Cardiac muscle cell (in vitro differentiated cells and primary cell): ENCODE data around the gene FGF12. TPM values are rescaled to one million over a fixed set of nuclear protein-coding genes. Genes with fewer than 3 reads are reported as not detected.

Source experiments
- DNase-seq, 2 donors: peaks; one replicate each; pipeline versions ENCODE4 v3.0.0 to v3.0.0-alpha.2; 2010 to 2017; ENCODE audit warnings: low read depth in 1 of 2, low spot score in 1 of 2
- H3K27ac ChIP-seq: fragments of 200-600 bp; sonication (generic); 2 replicates; pipeline ENCODE4 v1.5.1; 2016
- H3K27me3 ChIP-seq: fragments of 200-600 bp; sonication (generic); 2 replicates; pipeline ENCODE4 v1.6.0; 2016; ENCODE audit warnings: control low read depth
- H3K36me3 ChIP-seq: fragments of 200-600 bp; sonication (generic); 2 replicates; pipeline ENCODE4 v1.5.1; 2016; ENCODE audit warnings: control low read depth
- H3K4me1 ChIP-seq: fragments of 200-600 bp; sonication (generic); 2 replicates; pipeline ENCODE4 v1.8.1; 2017; ENCODE audit warnings: low read depth, mild to moderate bottlenecking, mixed run types
- H3K4me3 ChIP-seq: fragments of 200-600 bp; sonication (generic); 2 replicates; pipeline ENCODE4 v1.5.1; 2016; ENCODE audit warnings: mild to moderate bottlenecking
- H3K9me3 ChIP-seq: fragments of 200-600 bp; sonication (generic); 2 replicates; pipeline ENCODE4 v1.5.1; 2017; ENCODE audit warnings: low read depth, mild to moderate bottlenecking, control low read depth
- polyA plus RNA-seq: library from polyadenylated mRNA; unstranded; fragments of >200 nt; fragmentation: Nextera tagmentation; extraction: Ambion mirVana; gene quantifications from 2 replicates; pipeline ENCODE4 v1.2.1, GENCODE V29; 2016
- total RNA-seq: library from RNA; depleted of rRNA; stranded (reverse); fragments of >200 nt; gene quantifications from 2 replicates; pipeline ENCODE4 v1.2.3, GENCODE V29; 2016
- TF ChIP-seq, protein P1 (sequence below): IDR thresholded peaks from 2 replicates; pipeline ENCODE4 v1.5.1; 2012; ENCODE audit warnings: low read depth, mild to moderate bottlenecking, low read length

FGF12 gene
- total and polyA plus RNA-seq, 2 experiments from 2014 or later = 1.2 to 1.7 TPM

DNA sequence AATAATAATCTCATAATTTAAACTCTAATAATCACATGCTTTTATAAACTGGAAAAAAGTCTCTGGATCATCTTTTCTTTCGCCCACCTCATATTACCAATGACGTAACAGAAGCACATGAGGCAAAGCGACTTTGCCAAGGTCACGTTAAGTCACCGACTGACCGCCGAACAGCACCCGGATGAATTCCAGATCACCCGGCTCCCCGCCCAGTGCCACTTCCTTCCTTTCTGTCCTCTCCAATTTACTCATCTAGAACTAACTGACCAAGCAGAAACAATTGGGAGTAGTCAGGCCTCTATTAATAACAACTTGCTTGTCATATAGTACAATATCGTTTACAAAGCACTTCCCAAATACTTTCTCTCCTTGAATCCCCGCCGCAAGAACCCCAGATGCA lies 21.1 kb downstream of the FGF12 start:
- no peak overlapping the region for H3K4me3 ChIP-seq
- no peaks in the 10 kb centered on the region for H3K4me1 ChIP-seq
- no peaks in the 10 kb centered on the region for H3K27me3 ChIP-seq
- no peak overlapping the region for H3K27ac ChIP-seq
- H3K36me3 ChIP-seq = no peaks in the 10 kb centered on the region
- TF ChIP-seq, protein P1, sequence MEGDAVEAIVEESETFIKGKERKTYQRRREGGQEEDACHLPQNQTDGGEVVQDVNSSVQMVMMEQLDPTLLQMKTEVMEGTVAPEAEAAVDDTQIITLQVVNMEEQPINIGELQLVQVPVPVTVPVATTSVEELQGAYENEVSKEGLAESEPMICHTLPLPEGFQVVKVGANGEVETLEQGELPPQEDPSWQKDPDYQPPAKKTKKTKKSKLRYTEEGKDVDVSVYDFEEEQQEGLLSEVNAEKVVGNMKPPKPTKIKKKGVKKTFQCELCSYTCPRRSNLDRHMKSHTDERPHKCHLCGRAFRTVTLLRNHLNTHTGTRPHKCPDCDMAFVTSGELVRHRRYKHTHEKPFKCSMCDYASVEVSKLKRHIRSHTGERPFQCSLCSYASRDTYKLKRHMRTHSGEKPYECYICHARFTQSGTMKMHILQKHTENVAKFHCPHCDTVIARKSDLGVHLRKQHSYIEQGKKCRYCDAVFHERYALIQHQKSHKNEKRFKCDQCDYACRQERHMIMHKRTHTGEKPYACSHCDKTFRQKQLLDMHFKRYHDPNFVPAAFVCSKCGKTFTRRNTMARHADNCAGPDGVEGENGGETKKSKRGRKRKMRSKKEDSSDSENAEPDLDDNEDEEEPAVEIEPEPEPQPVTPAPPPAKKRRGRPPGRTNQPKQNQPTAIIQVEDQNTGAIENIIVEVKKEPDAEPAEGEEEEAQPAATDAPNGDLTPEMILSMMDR = no peak
- no peaks in the 10 kb centered on the region for H3K9me3 ChIP-seq
- DNase-seq = no peak

DNA sequence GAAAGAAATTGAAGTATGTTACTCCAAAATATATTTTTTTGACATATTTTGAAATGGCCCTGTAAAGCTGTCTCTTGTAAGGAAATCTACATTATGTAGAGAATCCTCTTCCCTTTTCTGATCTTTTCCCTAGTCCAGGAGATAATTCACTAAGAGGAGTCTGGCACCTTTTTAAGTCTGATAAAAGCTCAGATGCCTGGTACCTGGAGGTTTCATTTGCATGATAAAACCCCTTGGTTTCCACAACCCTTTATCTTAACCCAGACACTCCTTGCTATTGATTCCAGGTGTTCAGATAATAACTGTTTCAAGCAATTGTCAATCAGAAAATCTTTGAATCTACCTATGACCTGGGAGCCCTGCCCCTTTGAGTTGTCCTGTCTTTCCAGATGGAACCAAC lies 26.5 kb downstream of the FGF12 start:
- Histone ChIP-seq H3K4me1 (no peaks in the 10 kb centered on the region), H3K9me3 (no peaks in the 10 kb centered on the region), H3K27me3 (no peaks in the 10 kb centered on the region), H3K27ac (no peak overlapping the region), H3K4me3 (no peak overlapping the region), H3K36me3 (no peaks in the 10 kb centered on the region)
- no peak for DNase-seq
- TF ChIP-seq, protein P1 = no peak

DNA sequence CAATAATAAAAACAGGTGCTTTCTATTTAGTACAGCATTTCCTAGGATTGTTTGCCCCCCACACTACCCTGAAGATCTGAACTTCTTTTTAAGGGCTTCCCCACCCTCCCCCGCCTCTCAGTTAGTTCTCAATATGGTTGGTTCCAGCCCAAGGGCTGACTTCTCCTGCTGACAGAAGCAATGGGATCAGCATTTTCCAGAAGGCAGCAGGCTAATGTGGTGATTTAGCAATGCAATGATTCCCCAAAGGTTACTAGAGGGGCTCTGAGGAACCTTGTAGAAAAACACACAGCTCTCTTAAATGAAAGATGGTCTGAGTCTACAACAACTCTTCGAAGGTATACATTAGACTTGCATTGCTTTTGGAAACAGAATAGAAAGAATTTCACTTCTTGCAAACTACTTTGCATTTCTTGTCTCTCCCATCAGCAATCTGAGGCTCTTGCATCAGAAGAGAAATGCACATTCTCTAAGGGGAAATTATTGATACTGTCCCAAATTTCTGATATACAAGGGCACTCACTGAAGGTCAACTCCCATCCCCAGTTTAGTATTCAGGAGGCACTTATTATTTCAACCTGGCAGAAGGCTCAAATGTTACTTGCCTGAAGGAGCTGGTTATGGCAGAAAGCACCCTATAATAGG lies 30.3 kb downstream of the FGF12 start:
- TF ChIP-seq, protein P1 = no peak
- no peak for DNase-seq
- no peaks in the 10 kb centered on the region for H3K36me3 ChIP-seq
- no peak overlapping the region for H3K27ac ChIP-seq
- H3K4me3 ChIP-seq = no peak overlapping the region
- H3K27me3 ChIP-seq = no peaks in the 10 kb centered on the region
- no peaks in the 10 kb centered on the region for H3K4me1 ChIP-seq
- no peaks in the 10 kb centered on the region for H3K9me3 ChIP-seq

GRCh38 chr3:192687488-192688152 lies 39.7 kb downstream of the FGF12 start:
- no peaks in the 10 kb centered on the region for H3K27me3 ChIP-seq
- TF ChIP-seq, protein P1 = no peak

DNA sequence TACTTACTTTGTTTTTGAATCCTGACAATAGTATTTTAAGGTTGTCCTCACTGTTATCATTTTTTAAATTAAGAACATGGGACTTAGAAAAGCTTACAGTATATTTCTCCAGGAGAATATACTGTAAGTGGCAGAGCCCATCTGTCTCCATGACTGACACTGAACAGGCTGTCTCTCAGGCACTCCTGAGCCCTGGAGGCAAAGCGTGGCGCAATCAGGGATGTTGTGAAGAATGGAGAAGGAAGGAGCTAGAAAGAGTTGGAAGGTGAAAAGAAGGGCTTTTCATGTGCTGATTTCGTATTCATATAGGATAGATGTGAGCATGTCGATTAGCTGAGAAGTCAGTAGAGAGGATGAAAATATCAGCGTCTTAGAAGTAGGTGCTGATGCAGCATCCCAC lies 41.5 kb downstream of the FGF12 start:
- H3K27ac ChIP-seq = no peak overlapping the region
- H3K4me3 ChIP-seq = no peak overlapping the region
- TF ChIP-seq, protein P1 = no peak
- no peaks in the 10 kb centered on the region for H3K4me1 ChIP-seq
- H3K27me3 ChIP-seq = no peaks in the 10 kb centered on the region
- H3K36me3 ChIP-seq = no peaks in the 10 kb centered on the region
- DNase-seq = no peak
- H3K9me3 ChIP-seq = no peaks in the 10 kb centered on the region

More at GRCh38 chr3:192687488-192688152, 39.7 kb downstream of the FGF12 start:
- Histone ChIP-seq H3K27ac (no peak overlapping the region), H3K4me3 (no peak overlapping the region), H3K9me3 (no peaks in the 10 kb centered on the region), H3K4me1 (no peaks in the 10 kb centered on the region), H3K36me3 (no peaks in the 10 kb centered on the region)
- DNase-seq = no peak
